Measurements from ENCODE around the gene DIPK1A. TPM values are rescaled to one million over a fixed set of nuclear protein-coding genes. Genes with fewer than 3 reads are reported as not detected.

Gene DIPK1A
- total RNA-seq, 1 experiment from 2014 or later: 3.8 TPM

GRCh38 chr1:92882819-92883218, 78.4 kb downstream of the DIPK1A start:
- TF ChIP-seq CTCF (conservative IDR thresholded peaks at IDR 0.05): no peak
- Mint-ChIP-seq H3K27ac (no peak overlapping the region), H3K36me3 (ENCODE audit: insufficient read depth in 1 of 3, low read depth in 3 of 3) (no peaks in the 10 kb centered on the region), H3K27me3 (ENCODE audit: low read depth) (no peaks in the 10 kb centered on the region), H3K4me3 (no peak overlapping the region), H3K9me3 (no peaks in the 10 kb centered on the region), H3K4me1 (peaks cover 2 to 4% of the 10 kb centered on the region in 2 experiments; a peak in 1 of 4 replicates)
- no peak overlapping the region for H3K23ac ChIP-seq (ENCODE audit: insufficient read length, low read depth, low read length)
- H4K20me1 ChIP-seq (ENCODE audit: control insufficient read depth, insufficient read depth, insufficient read length): no peaks in the 10 kb centered on the region
- no peak overlapping the region for H3K4me2 ChIP-seq (ENCODE audit: insufficient read depth, insufficient read length, low read length)
- H3K9ac ChIP-seq (ENCODE audit: extremely low read depth, insufficient read length, low read length): no peak overlapping the region
- H2AFZ ChIP-seq (ENCODE audit: low read length): no peak overlapping the region
- no peak overlapping the region for H3K4ac ChIP-seq (ENCODE audit: low read depth, low read length)
- H2BK15ac ChIP-seq (ENCODE audit: low read depth, low read length): no peak overlapping the region
- WGBS (ENCODE audit: extremely low coverage, insufficient read length, low lambda C conversion rate): no CpG with 5 or more reads among the region's 1 CpG
- no peak overlapping the region for H2BK20ac ChIP-seq (ENCODE audit: low read depth, low read length, poor library complexity, severe bottlenecking)
- no peak overlapping the region for H3K56ac ChIP-seq (ENCODE audit: insufficient read length, low read depth, low read length)
- H3K79me2 ChIP-seq (ENCODE audit: insufficient read depth, low read length): no peaks in the 10 kb centered on the region
- no peak overlapping the region for H2BK5ac ChIP-seq (ENCODE audit: insufficient read length, low read length)
- no peaks in the 10 kb centered on the region for H3K4me1 ChIP-seq (ENCODE audit: insufficient read depth, low read length)
- no peak overlapping the region for H2BK12ac ChIP-seq (ENCODE audit: insufficient read length, low read depth, low read length)
- no peak overlapping the region for H4K5ac ChIP-seq (ENCODE audit: insufficient read length, low read depth, low read length)
- no peaks in the 10 kb centered on the region for H3K23me2 ChIP-seq (ENCODE audit: insufficient read length, low read depth, low read length, poor library complexity, severe bottlenecking)
- H3K27ac ChIP-seq (ENCODE audit: insufficient read length, low read depth, low read length): no peak overlapping the region
- H2BK120ac ChIP-seq (ENCODE audit: low read depth, low read length, poor library complexity, severe bottlenecking): no peak overlapping the region
- no peak overlapping the region for H2AK5ac ChIP-seq (ENCODE audit: insufficient read length, low read length)
- H3K14ac ChIP-seq (ENCODE audit: insufficient read depth, low read length): no peak overlapping the region
- no peaks in the 10 kb centered on the region for H3K27me3 ChIP-seq (ENCODE audit: insufficient read depth, low read length)
- H4K8ac ChIP-seq (replicated peaks; ENCODE audit: insufficient read length, low read depth, low read length): no peak overlapping the region
- H4K91ac ChIP-seq (ENCODE audit: insufficient read length, low read depth, low read length): no peak overlapping the region
- no peak for DNase-seq
- H3T11ph ChIP-seq (ENCODE audit: low read length): no peak overlapping the region
- no peaks in the 10 kb centered on the region for H3K9me3 ChIP-seq (ENCODE audit: control insufficient read depth, low read depth, low read length)
- no peak overlapping the region for H3K18ac ChIP-seq (ENCODE audit: insufficient read length, low read depth, low read length)
- H3K79me1 ChIP-seq (ENCODE audit: insufficient read depth, low read depth, low read length, poor library complexity, severe bottlenecking): no peaks in the 10 kb centered on the region

All from H9 (cell line).